Neural cell (in vitro differentiated cells): ENCODE data around the gene NLRC5. TPM values are rescaled to one million over a fixed set of nuclear protein-coding genes. Genes with fewer than 3 reads are reported as not detected.

Experiments
- H2AFZ ChIP-seq: fragments of 200-600, 300-800 bp; sonication (generic), shearing (Covaris generic); 2 replicates; pipeline ENCODE4 v1.6.0; 2014; ENCODE audit warnings: low read depth, mild to moderate bottlenecking, antibody characterized with exemption, low read length, moderate library complexity
- H3F3A ChIP-seq: fragments of 200-600 bp; shearing (Covaris generic); 2 replicates; pipeline ENCODE4 v1.6.1; 2016; ENCODE audit warnings: mild to moderate bottlenecking, moderate library complexity, mixed read lengths, antibody characterized with exemption, low read length; ENCODE audit not compliant: insufficient read depth, poor library complexity, severe bottlenecking
- H3K27ac ChIP-seq: fragments of 200-600, 300-800 bp; sonication (generic), shearing (Covaris generic); 2 replicates; pipeline ENCODE4 v1.5.1; 2014; ENCODE audit warnings: mild to moderate bottlenecking, low read length, moderate library complexity
- H3K27me3 ChIP-seq: fragments of 300-800, 200-600 bp; sonication (generic), shearing (Covaris generic); 2 replicates; pipeline ENCODE4 v1.6.0; 2014; ENCODE audit warnings: mild to moderate bottlenecking, low read depth, low read length, moderate library complexity; ENCODE audit not compliant: insufficient read depth
- H3K36me3 ChIP-seq: fragments of 300-800, 200-600 bp; sonication (generic), shearing (Covaris generic); 2 replicates; pipeline ENCODE4 v1.5.1; 2014; ENCODE audit warnings: mild to moderate bottlenecking, antibody characterized with exemption, low read length, moderate library complexity; ENCODE audit not compliant: insufficient read depth
- H3K4me2 ChIP-seq: fragments of 300-800, 200-600 bp; sonication (generic), shearing (Covaris generic); 2 replicates; pipeline ENCODE4 v1.6.0; 2014; ENCODE audit warnings: mild to moderate bottlenecking, low read length
- H3K4me3 ChIP-seq: fragments of 300-800, 200-600 bp; sonication (generic), shearing (Covaris generic); 2 replicates; pipeline ENCODE4 v1.5.1; 2014; ENCODE audit warnings: mild to moderate bottlenecking, low read length, moderate library complexity
- H3K79me2 ChIP-seq: fragments of 200-600 bp; shearing (Covaris generic); replicated peaks from 2 replicates; pipeline ENCODE4 v1.6.0; 2014; ENCODE audit warnings: mild to moderate bottlenecking, low read length, moderate library complexity; ENCODE audit not compliant: insufficient read depth
- H3K9ac ChIP-seq: fragments of 300-800, 200-600 bp; sonication (generic), shearing (Covaris generic); 2 replicates; pipeline ENCODE4 v1.6.1; 2016; ENCODE audit warnings: mild to moderate bottlenecking, low read length, mixed read lengths
- H3K9me2 ChIP-seq: fragments of 200-600 bp; shearing (Covaris generic); 2 replicates; pipeline ENCODE4 v1.6.1; 2016; ENCODE audit warnings: mild to moderate bottlenecking, low read length, mixed read lengths; ENCODE audit not compliant: insufficient read depth
- H3K9me3 ChIP-seq: fragments of 200-600, 300-800 bp; sonication (generic), shearing (Covaris generic); 2 replicates; pipeline ENCODE4 v1.6.1; 2016; ENCODE audit warnings: mild to moderate bottlenecking, mixed run types, low read length, moderate library complexity, mixed read lengths
- H4K20me1 ChIP-seq: fragments of 200-600 bp; shearing (Covaris generic); 2 replicates; pipeline ENCODE4 v1.6.1; 2016; ENCODE audit warnings: mild to moderate bottlenecking, mixed run types; ENCODE audit not compliant: insufficient read depth
- EP300 ChIP-seq: fragments of 450-650 bp; conservative IDR thresholded peaks from 2 replicates; pipeline ENCODE4 v1.6.1; 2014; ENCODE audit warnings: antibody characterized with exemption, mild to moderate bottlenecking, moderate library complexity; ENCODE audit not compliant: poor library complexity, severe bottlenecking
- EZH2 ChIP-seq: fragments of 200-600, 300-800 bp; shearing (Covaris generic), sonication (generic); IDR thresholded peaks from 2 replicates; pipeline ENCODE4 v1.6.1; 2014; ENCODE audit warnings: antibody characterized with exemption, low read length, borderline replicate concordance, mild to moderate bottlenecking; ENCODE audit not compliant: insufficient read depth, poor library complexity, severe bottlenecking
- MXI1 ChIP-seq: fragments of 450-650 bp; conservative IDR thresholded peaks from 2 replicates; pipeline ENCODE4 v1.6.1; 2014; ENCODE audit warnings: antibody characterized with exemption, mild to moderate bottlenecking; ENCODE audit not compliant: poor library complexity, severe bottlenecking
- POLR2AphosphoS5 ChIP-seq: IDR thresholded peaks from 2 replicates; pipeline ENCODE4 v1.6.1; 2012
- RAD21 ChIP-seq: fragments of 450-650 bp; conservative IDR thresholded peaks from 2 replicates; pipeline ENCODE4 v1.6.1; 2014; ENCODE audit warnings: antibody characterized with exemption, mild to moderate bottlenecking, moderate library complexity
- SMC3 ChIP-seq: fragments of 450-650 bp; conservative IDR thresholded peaks from 2 replicates; pipeline ENCODE4 v1.6.1; 2014; ENCODE audit warnings: antibody characterized with exemption, mild to moderate bottlenecking, moderate library complexity; ENCODE audit not compliant: poor library complexity
- TAF1 ChIP-seq: IDR thresholded peaks from 2 replicates; pipeline ENCODE4 v1.6.1; 2012; ENCODE audit warnings: low read depth
- polyA plus RNA-seq: library from polyadenylated mRNA; depleted of rRNA; stranded (reverse); fragments of >200 nt; gene quantifications from 2 replicates; pipeline ENCODE4 v1.2.3, GENCODE V29; 2014
- TF ChIP-seq, protein P1 (sequence below): fragments of 450-650 bp; IDR thresholded peaks from 2 replicates; pipeline ENCODE4 v1.5.1; 2014; ENCODE audit warnings: antibody characterized with exemption, mild to moderate bottlenecking, moderate library complexity; ENCODE audit not compliant: poor library complexity, severe bottlenecking
- TF ChIP-seq, protein P2 (sequence below): IDR thresholded peaks from 2 replicates; pipeline ENCODE4 v1.6.1; 2012; ENCODE audit warnings: borderline replicate concordance

Gene NLRC5
- polyA plus RNA-seq, 1 donor from 2014 or later: not detected

GRCh38 chr16:57072616-57073275 lies 83.4 kb downstream of the NLRC5 start (continued):
- TF ChIP-seq EZH2: no peak

- no peak overlapping the region for H3K9ac ChIP-seq
- H3K9me3 ChIP-seq: no peaks in the 10 kb centered on the region
- TF ChIP-seq EZH2: no peak
- TF ChIP-seq SMC3: no peak
- TF ChIP-seq POLR2AphosphoS5: no peak
- no peak for TF ChIP-seq EP300
- no peak for TF ChIP-seq TAF1
- TF ChIP-seq RAD21: no peak
- no peak for TF ChIP-seq MXI1
- TF ChIP-seq, protein P1, sequence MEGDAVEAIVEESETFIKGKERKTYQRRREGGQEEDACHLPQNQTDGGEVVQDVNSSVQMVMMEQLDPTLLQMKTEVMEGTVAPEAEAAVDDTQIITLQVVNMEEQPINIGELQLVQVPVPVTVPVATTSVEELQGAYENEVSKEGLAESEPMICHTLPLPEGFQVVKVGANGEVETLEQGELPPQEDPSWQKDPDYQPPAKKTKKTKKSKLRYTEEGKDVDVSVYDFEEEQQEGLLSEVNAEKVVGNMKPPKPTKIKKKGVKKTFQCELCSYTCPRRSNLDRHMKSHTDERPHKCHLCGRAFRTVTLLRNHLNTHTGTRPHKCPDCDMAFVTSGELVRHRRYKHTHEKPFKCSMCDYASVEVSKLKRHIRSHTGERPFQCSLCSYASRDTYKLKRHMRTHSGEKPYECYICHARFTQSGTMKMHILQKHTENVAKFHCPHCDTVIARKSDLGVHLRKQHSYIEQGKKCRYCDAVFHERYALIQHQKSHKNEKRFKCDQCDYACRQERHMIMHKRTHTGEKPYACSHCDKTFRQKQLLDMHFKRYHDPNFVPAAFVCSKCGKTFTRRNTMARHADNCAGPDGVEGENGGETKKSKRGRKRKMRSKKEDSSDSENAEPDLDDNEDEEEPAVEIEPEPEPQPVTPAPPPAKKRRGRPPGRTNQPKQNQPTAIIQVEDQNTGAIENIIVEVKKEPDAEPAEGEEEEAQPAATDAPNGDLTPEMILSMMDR: no peak
- TF ChIP-seq, protein P2, sequence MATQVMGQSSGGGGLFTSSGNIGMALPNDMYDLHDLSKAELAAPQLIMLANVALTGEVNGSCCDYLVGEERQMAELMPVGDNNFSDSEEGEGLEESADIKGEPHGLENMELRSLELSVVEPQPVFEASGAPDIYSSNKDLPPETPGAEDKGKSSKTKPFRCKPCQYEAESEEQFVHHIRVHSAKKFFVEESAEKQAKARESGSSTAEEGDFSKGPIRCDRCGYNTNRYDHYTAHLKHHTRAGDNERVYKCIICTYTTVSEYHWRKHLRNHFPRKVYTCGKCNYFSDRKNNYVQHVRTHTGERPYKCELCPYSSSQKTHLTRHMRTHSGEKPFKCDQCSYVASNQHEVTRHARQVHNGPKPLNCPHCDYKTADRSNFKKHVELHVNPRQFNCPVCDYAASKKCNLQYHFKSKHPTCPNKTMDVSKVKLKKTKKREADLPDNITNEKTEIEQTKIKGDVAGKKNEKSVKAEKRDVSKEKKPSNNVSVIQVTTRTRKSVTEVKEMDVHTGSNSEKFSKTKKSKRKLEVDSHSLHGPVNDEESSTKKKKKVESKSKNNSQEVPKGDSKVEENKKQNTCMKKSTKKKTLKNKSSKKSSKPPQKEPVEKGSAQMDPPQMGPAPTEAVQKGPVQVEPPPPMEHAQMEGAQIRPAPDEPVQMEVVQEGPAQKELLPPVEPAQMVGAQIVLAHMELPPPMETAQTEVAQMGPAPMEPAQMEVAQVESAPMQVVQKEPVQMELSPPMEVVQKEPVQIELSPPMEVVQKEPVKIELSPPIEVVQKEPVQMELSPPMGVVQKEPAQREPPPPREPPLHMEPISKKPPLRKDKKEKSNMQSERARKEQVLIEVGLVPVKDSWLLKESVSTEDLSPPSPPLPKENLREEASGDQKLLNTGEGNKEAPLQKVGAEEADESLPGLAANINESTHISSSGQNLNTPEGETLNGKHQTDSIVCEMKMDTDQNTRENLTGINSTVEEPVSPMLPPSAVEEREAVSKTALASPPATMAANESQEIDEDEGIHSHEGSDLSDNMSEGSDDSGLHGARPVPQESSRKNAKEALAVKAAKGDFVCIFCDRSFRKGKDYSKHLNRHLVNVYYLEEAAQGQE: no peak
- H3F3A ChIP-seq: no peaks in the 10 kb centered on the region
- no peaks in the 10 kb centered on the region for H3K36me3 ChIP-seq
- H3K4me3 ChIP-seq: no peak overlapping the region
- H4K20me1 ChIP-seq: no peaks in the 10 kb centered on the region
- H3K27ac ChIP-seq: no peak overlapping the region
- no peak overlapping the region for H3K4me2 ChIP-seq
- no peaks in the 10 kb centered on the region for H3K9me2 ChIP-seq
- no peak overlapping the region for H2AFZ ChIP-seq
- H3K79me2 ChIP-seq: no peaks in the 10 kb centered on the region
- H3K27me3 ChIP-seq: no peaks in the 10 kb centered on the region
These were observed 88.4 kb downstream of the NLRC5 start for GRCh38 chr16:57077714-57078113.

DNA sequence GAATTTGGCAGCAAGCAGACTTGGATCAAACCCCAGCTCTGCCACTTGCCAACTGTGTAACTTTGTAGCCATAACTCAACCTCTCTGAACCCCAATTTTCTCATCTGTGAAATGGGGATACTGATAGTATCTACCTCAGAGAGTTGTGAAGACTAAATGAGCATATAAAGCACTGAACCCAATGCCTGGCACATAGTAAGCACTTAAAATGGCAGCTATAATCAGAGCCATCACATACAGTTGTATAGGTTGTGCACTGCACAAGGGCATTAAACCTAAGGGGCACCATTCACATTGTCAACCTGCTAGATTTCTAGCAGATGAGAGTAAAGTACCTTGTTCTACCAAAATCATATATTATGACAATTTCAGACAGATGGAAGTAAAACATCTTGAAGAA lies 92.4 kb downstream of the NLRC5 start:
- Histone ChIP-seq H3K36me3 (no peaks in the 10 kb centered on the region), H3K9ac (no peak overlapping the region), H3K9me2 (no peaks in the 10 kb centered on the region), H3F3A (no peaks in the 10 kb centered on the region), H3K4me2 (no peak overlapping the region), H3K79me2 (no peaks in the 10 kb centered on the region), H3K27me3 (no peaks in the 10 kb centered on the region), H3K27ac (no peak overlapping the region), H3K4me3 (no peak overlapping the region), H3K9me3 (no peaks in the 10 kb centered on the region), H2AFZ (no peak overlapping the region), H4K20me1 (no peaks in the 10 kb centered on the region)
- TF ChIP-seq, protein P2: no peak
- no peak for TF ChIP-seq MXI1
- no peak for TF ChIP-seq TAF1
- TF ChIP-seq EP300: no peak
- no peak for TF ChIP-seq POLR2AphosphoS5
- TF ChIP-seq RAD21: no peak
- TF ChIP-seq SMC3: no peak
- TF ChIP-seq, protein P1: no peak
- TF ChIP-seq EZH2: no peak
